ENCODE data around the gene ENSA. TPM values are rescaled to one million over a fixed set of nuclear protein-coding genes. Genes with fewer than 3 reads are reported as not detected.
"Not testable (repeated sequence)": the region's sequence is repeated elsewhere in the genome, so short reads cannot be mapped to it uniquely, and the experiment has no call there.

The ENSA gene
- total RNA-seq, 1 experiment from 2014 or later = 287 TPM

DNA sequence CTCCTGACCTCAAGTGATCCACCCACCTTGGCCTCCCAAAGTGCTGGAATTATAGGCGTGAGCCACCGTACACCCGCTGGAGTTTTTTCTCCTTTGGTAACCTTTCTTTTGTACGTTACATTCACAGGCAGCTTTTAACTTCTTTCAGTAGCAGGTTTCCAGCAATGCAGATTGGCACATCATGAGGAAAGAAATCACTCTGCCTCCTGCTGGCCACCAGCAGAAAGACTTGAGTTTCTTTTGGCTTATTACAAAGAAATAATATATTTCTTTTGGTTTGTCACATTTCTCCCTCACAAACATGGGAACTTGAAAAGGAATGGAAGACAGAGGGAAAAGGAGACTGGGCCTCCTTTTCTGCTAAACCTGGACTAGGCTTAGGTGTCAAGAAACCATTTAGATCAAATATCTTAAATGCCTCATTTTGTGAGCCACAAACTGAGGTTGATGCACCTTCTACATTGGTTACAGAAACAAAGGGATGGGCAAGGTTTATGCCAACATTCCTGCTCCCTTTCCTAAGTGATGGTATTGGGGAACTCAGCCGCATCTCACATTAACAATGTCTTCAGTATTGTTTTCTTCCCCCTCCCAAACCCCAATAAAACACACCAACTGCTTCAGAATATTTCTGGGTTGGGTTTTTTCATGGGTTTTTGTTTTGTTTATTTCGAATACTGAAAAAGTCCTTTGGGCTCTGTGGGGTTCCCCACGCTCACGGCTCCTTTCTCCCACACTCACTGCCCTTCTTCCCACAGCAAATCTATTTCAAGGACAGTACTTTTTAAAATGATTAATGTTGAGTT, 7.7 kb downstream of the ENSA start:
- peak; percentile 52 for DNase-seq (ENCODE audit: low spot score)

DNA sequence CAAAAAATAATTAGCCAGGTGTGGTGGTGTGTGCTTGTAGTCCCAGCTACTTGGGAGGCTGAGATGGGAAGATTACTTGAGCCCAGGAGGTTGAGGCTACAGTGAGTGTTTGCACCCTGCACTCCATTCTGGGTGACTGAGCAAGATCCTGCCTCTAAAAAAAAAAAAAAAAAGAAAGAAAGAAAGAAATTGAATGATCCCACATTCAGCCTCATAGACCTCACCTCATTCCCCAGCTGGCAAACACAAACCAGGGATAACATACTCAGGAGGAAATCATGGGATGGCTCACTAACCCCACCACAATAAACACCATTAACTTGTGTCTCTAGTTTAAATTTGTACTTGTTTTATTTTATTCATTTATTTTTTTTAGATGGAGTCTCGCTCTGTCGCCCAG, 8.5 kb downstream of the ENSA start:
- DNase-seq (ENCODE audit: low spot score) = no peak

DNA sequence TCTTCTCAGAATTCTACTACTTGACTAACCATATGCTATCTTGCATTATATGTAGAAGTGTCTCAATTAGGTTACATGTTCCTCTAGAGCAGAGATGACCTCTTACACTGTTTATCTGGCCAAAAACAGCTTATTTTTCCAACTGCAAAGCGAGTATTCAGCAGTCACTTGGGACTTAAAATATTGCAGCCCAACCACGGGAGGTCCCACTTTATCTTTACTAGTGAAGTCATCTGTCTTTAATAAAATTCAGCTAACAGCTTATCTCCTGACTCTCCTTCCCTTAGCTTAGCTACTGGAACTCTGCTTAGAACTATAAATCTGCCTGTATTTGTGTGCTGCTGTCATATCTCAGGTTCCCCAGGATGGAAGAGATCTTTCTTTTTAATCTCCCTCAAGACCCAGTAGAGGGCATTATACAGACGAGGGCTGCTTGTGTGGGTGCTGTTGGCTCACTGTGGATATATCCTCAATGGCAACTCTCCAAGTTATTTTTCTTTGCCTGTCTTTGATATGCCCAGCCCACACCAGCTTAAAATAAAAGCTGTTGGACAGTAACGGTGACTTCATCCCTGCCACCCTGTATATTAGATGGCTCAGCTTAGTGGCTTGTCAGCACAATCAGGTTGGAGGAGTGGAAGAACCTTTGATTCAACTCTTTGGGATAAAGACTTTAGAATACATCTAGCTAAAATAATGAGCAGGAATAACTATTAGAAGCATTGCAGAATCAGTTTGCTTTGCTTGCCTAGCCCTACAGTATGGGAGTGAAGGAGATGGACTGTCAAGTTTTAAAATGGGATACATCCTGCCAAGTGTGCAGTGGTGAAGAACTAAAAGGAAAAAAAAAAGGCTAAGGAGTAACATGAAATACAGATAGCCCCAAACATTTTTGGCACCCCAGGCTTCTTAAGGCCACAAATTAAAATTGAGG, 9.6 kb downstream of the ENSA start:
- DNase-seq (ENCODE audit: low spot score) = peak; percentile 98

- peak; percentile 94 for DNase-seq (ENCODE audit: low spot score)
Measured at GRCh38 chr1:150615346-150616201, 13.8 kb downstream of the ENSA start.

DNA sequence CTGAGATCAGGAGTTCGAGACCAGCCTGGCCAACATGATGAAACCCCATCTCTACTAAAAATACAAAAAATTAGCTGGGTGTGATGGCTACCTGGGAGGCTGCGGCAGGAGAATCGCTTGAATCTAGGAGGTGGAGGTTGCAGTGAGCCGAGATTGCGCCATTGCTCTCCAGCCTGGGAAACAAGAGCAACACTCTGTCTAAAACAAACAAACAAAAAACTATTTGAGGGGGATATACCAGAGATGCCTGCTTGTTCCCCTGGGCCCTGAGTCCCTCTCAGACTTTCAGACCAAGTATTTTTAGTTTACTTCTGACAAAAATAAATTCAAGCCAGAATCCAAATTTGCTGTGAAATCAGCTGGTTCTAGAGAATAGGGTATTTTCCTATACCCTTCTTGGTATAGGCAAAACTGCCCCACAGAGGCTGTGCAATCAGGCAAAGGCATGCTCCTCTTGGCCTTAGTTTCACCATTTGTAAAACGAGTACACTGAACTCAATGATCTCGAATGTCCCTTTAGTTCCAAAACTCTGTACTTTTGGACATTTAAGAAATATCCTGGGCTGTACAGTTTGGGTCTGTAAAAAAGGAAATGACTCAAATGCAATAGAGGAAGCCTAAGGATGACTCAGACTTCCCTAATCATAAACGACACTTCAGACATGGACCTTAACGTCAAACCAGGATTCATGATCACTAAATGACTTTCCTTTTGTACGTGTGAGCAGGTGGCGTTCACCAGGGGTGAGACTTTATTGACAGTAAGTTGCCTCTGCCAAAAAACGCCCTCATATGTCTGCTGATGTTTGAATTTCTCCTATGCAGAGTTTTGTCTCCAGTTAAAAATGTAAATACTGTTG, 16.1 kb downstream of the ENSA start:
- DNase-seq (ENCODE audit: low spot score) = peak; percentile 97

- DNase-seq (ENCODE audit: low spot score) = no peak
Measured at GRCh38 chr1:150612014-150612345, 17.4 kb downstream of the ENSA start.

DNA sequence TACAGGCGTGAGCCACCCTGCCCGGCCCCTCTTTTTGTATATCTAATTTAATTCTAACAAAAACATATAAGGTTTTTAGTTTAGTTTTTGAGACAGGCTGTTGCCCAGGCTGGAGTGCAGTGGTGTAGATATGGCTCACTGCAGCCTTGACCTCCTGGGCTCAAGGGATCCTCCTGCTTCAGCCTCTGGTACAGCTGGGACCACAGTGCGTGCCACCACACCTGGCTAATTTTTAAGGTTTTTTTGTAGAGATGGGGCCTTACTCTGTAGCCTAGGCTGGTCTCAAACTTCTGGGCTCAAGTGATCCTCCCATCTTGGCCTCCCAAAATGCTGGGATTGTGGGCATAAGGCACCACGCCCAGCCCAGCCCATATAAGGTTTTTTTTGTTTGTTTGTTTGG, 18.8 kb downstream of the ENSA start:
- no peak for DNase-seq (ENCODE audit: low spot score)

DNA sequence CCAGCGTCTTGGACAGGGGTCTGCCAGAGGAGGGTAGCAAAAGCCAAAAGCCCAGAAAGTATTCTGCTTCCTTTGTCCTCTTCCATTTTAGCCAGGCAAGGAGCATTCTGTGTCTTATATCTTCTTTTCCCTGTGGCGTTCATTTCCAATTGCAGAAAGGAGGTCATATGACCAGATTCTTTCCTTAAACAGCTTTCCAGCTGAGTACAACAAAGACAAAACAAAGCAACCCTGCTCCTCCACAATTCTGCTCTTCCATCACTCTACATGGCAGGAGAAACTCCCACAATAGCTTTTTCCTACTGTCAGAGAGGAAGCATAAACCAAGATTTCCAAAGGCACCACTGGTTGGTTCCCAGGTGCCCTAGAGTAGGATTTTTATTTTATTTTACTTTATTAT, 19.7 kb downstream of the ENSA start:
- no peak for DNase-seq (ENCODE audit: low spot score)

DNA sequence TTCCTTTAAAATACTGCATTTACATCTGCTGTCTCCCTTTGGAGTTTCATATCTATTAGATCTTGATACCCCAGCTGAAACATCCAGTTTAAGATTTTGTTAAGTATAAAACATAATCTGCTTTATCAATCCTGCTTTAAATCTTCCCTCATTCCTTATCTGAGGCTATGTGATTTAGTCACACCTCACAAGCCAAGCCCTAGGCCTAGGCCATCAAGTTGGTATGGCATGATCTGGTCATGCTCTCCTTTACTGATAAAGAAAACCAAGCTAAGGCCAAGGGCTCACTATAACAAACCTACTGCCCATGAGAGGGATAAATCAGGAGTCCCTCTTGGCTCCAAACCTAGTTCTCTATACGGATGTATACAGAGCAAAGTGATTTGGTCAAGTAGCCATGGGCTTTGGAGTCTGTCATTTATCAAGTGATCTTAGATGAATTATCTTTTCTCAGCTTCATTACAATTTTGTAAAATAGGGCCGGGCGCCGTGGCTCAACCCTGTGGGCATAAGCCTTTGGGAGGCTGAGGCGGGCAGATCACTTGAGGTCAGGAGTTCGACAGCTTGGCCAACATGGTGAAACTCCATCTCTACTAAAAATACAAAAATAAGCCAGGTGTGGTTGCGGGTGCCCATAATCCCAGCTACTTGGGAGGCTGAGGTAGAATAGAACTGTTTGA, 22.8 kb downstream of the ENSA start:
- no peak for DNase-seq (ENCODE audit: low spot score)

DNA sequence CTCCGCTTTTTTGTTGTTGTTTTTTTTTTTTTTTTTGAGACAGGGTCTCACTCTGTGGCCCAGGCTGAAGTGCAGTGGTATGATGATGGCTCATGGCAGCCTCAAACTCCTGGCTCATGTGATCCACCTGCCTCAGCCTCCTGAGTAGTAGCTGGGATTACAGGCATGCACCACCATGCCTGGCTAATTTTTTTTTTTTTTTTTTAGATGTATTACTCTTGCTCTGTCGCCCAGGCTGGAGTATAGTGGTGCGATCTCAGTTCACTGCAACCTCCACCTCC, 24.0 kb downstream of the ENSA start:
- not testable (repeated sequence) for DNase-seq (ENCODE audit: low spot score)

GRCh38 chr1:150604226-150604588, 25.2 kb downstream of the ENSA start:
- DNase-seq (ENCODE audit: low spot score) = no peak

- DNase-seq (ENCODE audit: low spot score) = no peak
Measured at GRCh38 chr1:150603711-150604110, 25.7 kb downstream of the ENSA start.

DNA sequence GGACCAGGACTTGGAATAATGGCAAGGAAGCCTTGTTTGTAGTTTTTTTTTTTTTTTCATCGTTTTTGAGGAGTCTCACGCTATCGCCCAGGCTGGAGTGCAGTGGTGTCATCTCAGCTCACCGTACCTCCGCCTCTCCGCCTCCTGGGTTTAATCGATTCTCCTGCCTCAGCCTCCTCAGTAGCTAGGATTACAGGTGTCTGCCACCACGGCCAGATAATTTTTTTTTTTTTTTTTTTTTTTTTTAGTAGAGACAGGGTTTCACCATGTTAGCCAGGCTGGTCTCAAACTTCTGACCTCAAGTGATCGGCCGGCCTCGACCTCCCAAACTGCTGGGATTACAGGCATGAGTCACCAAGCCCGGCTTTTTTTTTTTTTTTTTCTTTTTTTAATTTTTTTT, 27.0 kb downstream of the ENSA start:
- not testable (repeated sequence) for DNase-seq (ENCODE audit: low spot score)

DNA sequence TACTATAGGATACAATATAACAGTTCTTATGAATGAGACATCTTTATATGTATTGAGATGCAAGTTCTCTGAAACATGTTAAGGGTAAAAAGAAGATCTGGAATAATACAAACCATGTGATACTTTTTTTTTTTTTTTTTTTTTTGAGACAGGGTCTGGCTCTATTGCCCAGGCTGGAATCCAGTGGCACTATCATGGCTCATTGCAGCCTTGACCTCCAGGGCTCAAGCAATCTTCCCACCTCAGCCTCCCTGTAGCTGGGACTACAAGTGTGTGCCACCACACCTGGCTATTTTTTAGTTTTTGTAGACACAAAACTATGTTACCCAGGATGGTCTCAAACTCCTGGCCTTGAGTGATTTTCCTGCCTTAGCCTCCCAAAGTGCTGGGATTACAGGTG, 27.9 kb downstream of the ENSA start:
- DNase-seq (ENCODE audit: low spot score) = no peak

GRCh38 chr1:150598346-150598745, 31.1 kb downstream of the ENSA start:
- not testable (repeated sequence) for DNase-seq (ENCODE audit: low spot score)

DNA sequence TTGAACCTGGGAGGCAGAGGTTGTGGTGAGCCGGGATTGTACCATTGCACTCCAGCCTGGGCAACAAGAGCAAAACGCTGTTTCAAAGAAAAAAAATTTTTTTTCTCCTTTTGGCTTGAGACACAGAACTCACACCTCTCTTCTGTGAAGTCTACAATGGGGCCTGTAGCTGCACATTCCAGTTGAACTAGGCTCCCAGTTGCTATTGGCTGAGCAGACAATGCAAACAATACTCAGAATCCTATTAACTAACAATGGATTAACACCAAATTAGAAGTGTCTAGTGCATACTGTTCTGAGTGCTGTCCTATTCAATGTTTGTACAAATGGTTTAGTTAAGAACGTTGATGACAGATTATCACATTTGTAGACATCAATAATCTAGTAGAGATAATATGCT, 32.4 kb downstream of the ENSA start:
- no peak for DNase-seq (ENCODE audit: low spot score)

DNA sequence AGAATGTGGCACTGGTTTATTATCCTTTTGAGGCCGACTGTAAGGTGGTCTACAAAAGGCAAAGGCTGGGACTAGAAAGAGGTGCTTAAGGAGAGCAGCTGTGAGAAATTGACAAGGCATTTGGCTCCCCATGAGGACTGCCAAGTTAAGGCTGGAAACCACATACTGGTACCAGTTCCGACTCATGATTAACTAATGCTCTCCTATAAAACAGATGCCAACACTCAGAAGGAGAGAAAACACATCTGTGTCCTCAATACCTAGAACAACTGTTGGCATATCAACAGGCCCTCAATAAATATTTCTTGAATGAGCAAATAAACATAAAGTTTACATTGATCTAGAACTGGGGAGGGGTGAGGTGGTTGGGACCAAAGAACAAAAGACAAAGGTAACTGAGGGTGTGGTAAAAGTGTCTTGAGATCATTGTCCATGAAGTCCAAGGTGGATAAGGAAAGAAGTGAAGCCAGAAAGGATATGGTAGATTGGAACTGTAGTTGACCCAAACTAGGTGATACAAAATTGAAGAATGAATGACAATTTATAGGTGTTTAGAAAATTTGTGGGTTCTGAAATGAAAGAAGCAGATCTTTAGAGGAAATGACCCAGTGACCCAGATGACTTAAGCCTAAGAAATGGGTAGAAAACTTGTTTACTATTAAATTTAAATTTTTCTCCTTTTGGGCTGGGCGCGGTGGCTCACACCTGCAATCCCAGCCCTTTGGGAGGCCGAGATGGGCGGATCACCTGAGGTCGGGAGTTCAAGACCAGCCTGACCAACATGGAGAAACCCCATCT, 33.1 kb downstream of the ENSA start:
- no peak for DNase-seq (ENCODE audit: low spot score)

DNA sequence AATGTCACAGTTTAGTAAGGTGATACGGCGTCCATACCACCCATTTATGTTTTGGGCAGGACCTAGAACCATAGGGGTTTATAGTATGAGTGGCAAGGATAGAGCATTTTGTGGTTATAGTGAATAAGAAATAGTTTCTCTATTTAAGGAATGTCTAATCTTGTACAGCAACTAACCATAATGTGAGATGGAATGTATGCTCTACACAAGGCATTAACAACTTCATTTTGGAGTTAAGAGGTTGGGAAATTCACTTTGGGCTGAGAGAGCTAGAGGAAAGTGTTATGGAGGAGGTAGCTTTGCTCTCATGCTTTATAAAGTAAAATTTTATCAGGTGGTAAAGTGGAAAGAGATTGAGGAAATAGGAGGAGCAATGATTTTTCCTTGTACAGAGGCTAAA, 47.0 kb downstream of the ENSA start:
- no peak for DNase-seq (ENCODE audit: low spot score)

DNA sequence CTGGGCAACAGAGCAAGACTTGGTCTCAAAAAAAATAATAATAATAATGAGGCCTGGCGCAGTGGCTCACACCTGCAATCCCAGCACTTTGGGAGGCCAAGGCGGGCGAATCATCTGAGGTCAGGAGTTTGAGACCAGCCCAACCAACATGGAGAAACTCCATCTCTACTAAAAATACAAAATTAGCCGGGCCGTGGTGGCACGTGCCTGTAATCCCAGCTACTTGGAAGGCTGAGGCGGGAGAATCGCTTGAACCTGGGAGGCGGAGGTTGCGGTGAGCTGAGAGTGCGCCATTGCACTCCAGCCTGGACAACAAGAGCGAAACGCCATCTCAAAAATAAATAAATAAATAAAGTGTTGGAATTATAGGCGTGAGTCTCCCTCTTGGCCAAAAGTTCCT, 47.5 kb downstream of the ENSA start:
- DNase-seq (ENCODE audit: low spot score) = not testable (repeated sequence)

DNA sequence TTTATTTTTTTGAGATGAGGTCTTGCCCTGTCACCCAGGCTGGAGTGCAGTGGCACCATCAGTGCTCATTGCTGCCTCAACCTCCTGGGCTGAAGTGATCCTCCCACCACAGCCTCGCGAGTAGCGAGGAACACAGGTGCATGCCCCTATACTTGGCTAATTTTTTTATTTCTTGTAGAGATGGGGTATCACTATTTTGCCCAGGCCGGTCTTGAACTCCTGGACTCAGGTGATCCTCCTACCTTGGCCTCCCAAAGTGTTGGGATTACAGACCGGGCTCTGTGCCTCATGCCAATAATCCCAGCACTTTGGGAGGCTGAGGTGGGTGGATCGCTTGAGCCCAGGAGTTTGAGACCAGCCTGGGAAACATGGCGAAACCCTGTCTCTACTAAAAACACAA, 48.0 kb downstream of the ENSA start:
- not testable (repeated sequence) for DNase-seq (ENCODE audit: low spot score)
